Osteocyte (in vitro differentiated cells): ENCODE data around the gene ITIH5. TPM values are rescaled to one million over a fixed set of nuclear protein-coding genes. Genes with fewer than 3 reads are reported as not detected.

Experiments used
- DNase-seq: peaks from one replicate; pipeline ENCODE4 v3.0.0; 2021; ENCODE audit warnings: mixed read lengths; ENCODE audit not compliant: unreplicated experiment; ENCODE audit errors: extremely low spot score
- H3K27ac Mint-ChIP-seq: one replicate; pipeline ENCODE4 v1.8.0; 2021; ENCODE audit warnings: mild to moderate bottlenecking, mixed read lengths; ENCODE audit not compliant: unreplicated experiment
- H3K27me3 Mint-ChIP-seq: one replicate; pipeline ENCODE4 v1.8.0; 2021; ENCODE audit warnings: mixed read lengths; ENCODE audit not compliant: unreplicated experiment
- H3K36me3 Mint-ChIP-seq: one replicate; pipeline ENCODE4 v1.8.0; 2021; ENCODE audit warnings: mixed read lengths; ENCODE audit not compliant: unreplicated experiment
- H3K4me1 Mint-ChIP-seq: one replicate; pipeline ENCODE4 v1.8.0; 2021; ENCODE audit warnings: mixed read lengths; ENCODE audit not compliant: unreplicated experiment
- H3K4me3 Mint-ChIP-seq: one replicate; pipeline ENCODE4 v1.8.0; 2021; ENCODE audit warnings: mild to moderate bottlenecking, moderate library complexity, mixed read lengths; ENCODE audit not compliant: unreplicated experiment
- H3K9me3 Mint-ChIP-seq: one replicate; pipeline ENCODE4 v1.8.0; 2021; ENCODE audit warnings: mixed read lengths; ENCODE audit not compliant: unreplicated experiment
- CTCF ChIP-seq: fragments of 200-600 bp; sonication (generic); IDR thresholded peaks from 2 replicates; pipeline ENCODE4 v1.5.0; 2021; ENCODE audit warnings: antibody characterized with exemption, mild to moderate bottlenecking, moderate library complexity
- total RNA-seq: library from RNA; stranded (reverse); gene quantifications from 2 replicates; pipeline ENCODE4 v1.2.1, GENCODE V29; 2021

The ITIH5 gene
- total RNA-seq, 1 donor from 2014 or later, result 0.35 TPM

GRCh38 chr10:7563770-7564169, 103.0 kb downstream of the ITIH5 start:
- H3K4me1 Mint-ChIP-seq, result no peaks in the 10 kb centered on the region
- no peak for TF ChIP-seq CTCF
- H3K4me3 Mint-ChIP-seq, result no peak overlapping the region
- no peaks in the 10 kb centered on the region for H3K9me3 Mint-ChIP-seq
- H3K36me3 Mint-ChIP-seq, result no peaks in the 10 kb centered on the region
- peaks cover 14% of the 10 kb centered on the region for H3K27me3 Mint-ChIP-seq
- no peak overlapping the region for H3K27ac Mint-ChIP-seq
- no peak for DNase-seq

- DNase-seq, result no peak
- H3K9me3 Mint-ChIP-seq, result no peaks in the 10 kb centered on the region
- no peaks in the 10 kb centered on the region for H3K36me3 Mint-ChIP-seq
- TF ChIP-seq CTCF, result no peak
- H3K4me1 Mint-ChIP-seq, result no peaks in the 10 kb centered on the region
- no peak overlapping the region for H3K4me3 Mint-ChIP-seq
- no peak overlapping the region for H3K27ac Mint-ChIP-seq
- peaks cover 14% of the 10 kb centered on the region for H3K27me3 Mint-ChIP-seq
Observed at GRCh38 chr10:7563368-7563767, 103.4 kb downstream of the ITIH5 start.

- Mint-ChIP-seq H3K4me1 (no peaks in the 10 kb centered on the region), H3K4me3 (no peak overlapping the region), H3K27ac (no peak overlapping the region), H3K36me3 (no peaks in the 10 kb centered on the region), H3K9me3 (no peaks in the 10 kb centered on the region), H3K27me3 (peaks cover 14% of the 10 kb centered on the region)
- DNase-seq, result no peak
- no peak for TF ChIP-seq CTCF
Observed at GRCh38 chr10:7561985-7562384, 104.8 kb downstream of the ITIH5 start.

GRCh38 chr10:7561216-7561893, 105.4 kb downstream of the ITIH5 start:
- Mint-ChIP-seq H3K27me3 (peaks cover 14% of the 10 kb centered on the region), H3K4me3 (no peak overlapping the region), H3K4me1 (no peaks in the 10 kb centered on the region), H3K36me3 (no peaks in the 10 kb centered on the region), H3K9me3 (no peaks in the 10 kb centered on the region), H3K27ac (no peak overlapping the region)
- no peak for DNase-seq
- no peak for TF ChIP-seq CTCF

GRCh38 chr10:7560519-7560918, 106.2 kb downstream of the ITIH5 start:
- Mint-ChIP-seq H3K27ac (no peak overlapping the region), H3K27me3 (peaks cover 14% of the 10 kb centered on the region), H3K4me1 (no peaks in the 10 kb centered on the region), H3K36me3 (no peaks in the 10 kb centered on the region), H3K9me3 (no peaks in the 10 kb centered on the region), H3K4me3 (no peak overlapping the region)
- no peak for TF ChIP-seq CTCF
- DNase-seq, result no peak
